ENCODE measurements around the gene PPP1R14D.

- TF ChIP-seq EZH2 (IDR thresholded peaks at IDR 0.05) (no peak), POLR2AphosphoS5 (IDR thresholded peaks at IDR 0.05; ENCODE audit: borderline replicate concordance, low read depth, low read length) (no peak)
These were observed 39.4 kb downstream of the PPP1R14D start for GRCh38 chr15:40789119-40789518.

All from SK-N-MC (cell line).